HUES48 (cell line): ENCODE results near the gene WDFY4.

Source experiments
- H3K27ac ChIP-seq: one replicate; pipeline ENCODE4 v1.7.0; 2013; ENCODE audit warnings: low read depth, low read length, inconsistent platforms
- H3K27me3 ChIP-seq: 2 replicates; pipeline ENCODE4 v1.6.1; 2013; ENCODE audit warnings: mild to moderate bottlenecking, low read length; ENCODE audit not compliant: control insufficient read depth, insufficient read depth
- H3K36me3 ChIP-seq: 2 replicates; pipeline ENCODE4 v1.6.1; 2013; ENCODE audit warnings: low read length; ENCODE audit not compliant: control insufficient read depth, insufficient read depth
- H3K4me1 ChIP-seq: 2 replicates; pipeline ENCODE4 v1.6.1; 2013; ENCODE audit warnings: mild to moderate bottlenecking, low read length; ENCODE audit not compliant: control insufficient read depth, insufficient read depth
- H3K4me3 ChIP-seq: 2 replicates; pipeline ENCODE4 v1.5.1; 2013; ENCODE audit warnings: mild to moderate bottlenecking, low read depth, low read length
- H3K9ac ChIP-seq: 2 replicates; pipeline ENCODE4 v1.6.1; 2013; ENCODE audit warnings: mild to moderate bottlenecking, low read depth, low read length, moderate library complexity
- H3K9me3 ChIP-seq: 2 replicates; pipeline ENCODE4 v1.6.1; 2013; ENCODE audit warnings: low read length; ENCODE audit not compliant: control insufficient read depth, insufficient read depth

The WDFY4 gene

GRCh38 chr10:48820699-48821098 lies 136.0 kb downstream of the WDFY4 start:
- H3K27ac ChIP-seq, result no peak overlapping the region
- peaks cover 12% of the 10 kb centered on the region for H3K27me3 ChIP-seq
- no peak overlapping the region for H3K9ac ChIP-seq
- no peaks in the 10 kb centered on the region for H3K9me3 ChIP-seq
- no peaks in the 10 kb centered on the region for H3K4me1 ChIP-seq
- H3K36me3 ChIP-seq, result no peaks in the 10 kb centered on the region
- H3K4me3 ChIP-seq, result no peak overlapping the region

- no peaks in the 10 kb centered on the region for H3K4me1 ChIP-seq
- no peaks in the 10 kb centered on the region for H3K9me3 ChIP-seq
- H3K4me3 ChIP-seq, result no peak overlapping the region
- no peaks in the 10 kb centered on the region for H3K36me3 ChIP-seq
- no peak overlapping the region for H3K9ac ChIP-seq
- H3K27ac ChIP-seq, result no peak overlapping the region
- H3K27me3 ChIP-seq, result peaks cover 8% of the 10 kb centered on the region
Measured at GRCh38 chr10:48821111-48821510, 136.4 kb downstream of the WDFY4 start.

GRCh38 chr10:48821692-48822091 lies 137.0 kb downstream of the WDFY4 start:
- H3K9ac ChIP-seq, result no peak overlapping the region
- no peak overlapping the region for H3K4me3 ChIP-seq
- no peaks in the 10 kb centered on the region for H3K36me3 ChIP-seq
- no peak overlapping the region for H3K27ac ChIP-seq
- no peaks in the 10 kb centered on the region for H3K4me1 ChIP-seq
- peaks cover 6% of the 10 kb centered on the region for H3K27me3 ChIP-seq
- no peaks in the 10 kb centered on the region for H3K9me3 ChIP-seq

- Histone ChIP-seq H3K27me3 (no peaks in the 10 kb centered on the region), H3K9me3 (no peaks in the 10 kb centered on the region)
Measured at GRCh38 chr10:48833674-48834073, 149.0 kb downstream of the WDFY4 start.

GRCh38 chr10:48834189-48834965 lies 149.7 kb downstream of the WDFY4 start:
- H3K27ac ChIP-seq, result no peak overlapping the region
- H3K4me1 ChIP-seq, result no peaks in the 10 kb centered on the region
- no peaks in the 10 kb centered on the region for H3K36me3 ChIP-seq
- H3K27me3 ChIP-seq, result no peaks in the 10 kb centered on the region
- no peak overlapping the region for H3K4me3 ChIP-seq
- no peaks in the 10 kb centered on the region for H3K9me3 ChIP-seq
- H3K9ac ChIP-seq, result no peak overlapping the region

More at GRCh38 chr10:48833674-48834073, 149.0 kb downstream of the WDFY4 start:
- H3K9ac ChIP-seq, result no peak overlapping the region
- H3K27ac ChIP-seq, result no peak overlapping the region
- no peaks in the 10 kb centered on the region for H3K4me1 ChIP-seq
- no peaks in the 10 kb centered on the region for H3K36me3 ChIP-seq
- no peak overlapping the region for H3K4me3 ChIP-seq

GRCh38 chr10:48835781-48836180 lies 151.1 kb downstream of the WDFY4 start:
- Histone ChIP-seq H3K9me3 (no peaks in the 10 kb centered on the region), H3K9ac (no peak overlapping the region), H3K27me3 (no peaks in the 10 kb centered on the region), H3K4me3 (no peak overlapping the region), H3K36me3 (no peaks in the 10 kb centered on the region), H3K4me1 (no peaks in the 10 kb centered on the region), H3K27ac (no peak overlapping the region)

GRCh38 chr10:48836605-48837004 lies 151.9 kb downstream of the WDFY4 start:
- no peaks in the 10 kb centered on the region for H3K9me3 ChIP-seq
- H3K36me3 ChIP-seq, result no peaks in the 10 kb centered on the region
- no peaks in the 10 kb centered on the region for H3K27me3 ChIP-seq
- H3K9ac ChIP-seq, result no peak overlapping the region
- H3K4me1 ChIP-seq, result no peaks in the 10 kb centered on the region
- no peak overlapping the region for H3K4me3 ChIP-seq
- no peak overlapping the region for H3K27ac ChIP-seq

GRCh38 chr10:48838834-48839233 lies 154.2 kb downstream of the WDFY4 start:
- H3K27me3 ChIP-seq, result no peaks in the 10 kb centered on the region
- no peaks in the 10 kb centered on the region for H3K36me3 ChIP-seq
- H3K4me1 ChIP-seq, result no peaks in the 10 kb centered on the region
- no peak overlapping the region for H3K4me3 ChIP-seq
- H3K9me3 ChIP-seq, result no peaks in the 10 kb centered on the region
- H3K9ac ChIP-seq, result no peak overlapping the region
- H3K27ac ChIP-seq, result no peak overlapping the region

GRCh38 chr10:48839809-48840679 lies 155.4 kb downstream of the WDFY4 start:
- Histone ChIP-seq H3K9ac (no peak overlapping the region), H3K27ac (no peak overlapping the region), H3K36me3 (no peaks in the 10 kb centered on the region), H3K4me3 (no peak overlapping the region), H3K9me3 (no peaks in the 10 kb centered on the region), H3K4me1 (no peaks in the 10 kb centered on the region), H3K27me3 (no peaks in the 10 kb centered on the region)

GRCh38 chr10:48842231-48842630 lies 157.6 kb downstream of the WDFY4 start:
- H3K9me3 ChIP-seq, result no peaks in the 10 kb centered on the region
- no peak overlapping the region for H3K27ac ChIP-seq
- no peaks in the 10 kb centered on the region for H3K4me1 ChIP-seq
- no peaks in the 10 kb centered on the region for H3K36me3 ChIP-seq
- H3K27me3 ChIP-seq, result no peaks in the 10 kb centered on the region
- no peak overlapping the region for H3K4me3 ChIP-seq
- no peak overlapping the region for H3K9ac ChIP-seq

- Histone ChIP-seq H3K4me3 (no peak overlapping the region), H3K4me1 (no peaks in the 10 kb centered on the region), H3K27me3 (no peaks in the 10 kb centered on the region), H3K9ac (no peak overlapping the region), H3K27ac (no peak overlapping the region), H3K9me3 (no peaks in the 10 kb centered on the region), H3K36me3 (no peaks in the 10 kb centered on the region)
Measured at GRCh38 chr10:48843198-48843597, 158.5 kb downstream of the WDFY4 start.
